Umbilical cord (tissue), 2 donors: ENCODE results near the gene AMN1. TPM values are rescaled to one million over a fixed set of nuclear protein-coding genes. Genes with fewer than 3 reads are reported as not detected.
"Not testable (repeated sequence)": the region's sequence is repeated elsewhere in the genome, so short reads cannot be mapped to it uniquely, and the experiment has no call there.

ENCODE experiments used
- DNase-seq: peaks from one replicate; pipeline ENCODE4 v3.0.0-alpha.2; 2015; ENCODE audit warnings: low spot score
- total RNA-seq: library from RNA; depleted of rRNA; stranded (reverse); fragments of >200 nt; gene quantifications from one replicate; pipeline ENCODE4 v1.2.3, GENCODE V29; 2014; ENCODE audit warnings: low replicate concordance; ENCODE audit not compliant: insufficient read depth

AMN1 gene
- total RNA-seq, 1 donor from 2014 or later: 27.0 TPM

- no peak for DNase-seq
Observed at GRCh38 chr12:31685801-31686200, 43.0 kb downstream of the AMN1 start.

DNA sequence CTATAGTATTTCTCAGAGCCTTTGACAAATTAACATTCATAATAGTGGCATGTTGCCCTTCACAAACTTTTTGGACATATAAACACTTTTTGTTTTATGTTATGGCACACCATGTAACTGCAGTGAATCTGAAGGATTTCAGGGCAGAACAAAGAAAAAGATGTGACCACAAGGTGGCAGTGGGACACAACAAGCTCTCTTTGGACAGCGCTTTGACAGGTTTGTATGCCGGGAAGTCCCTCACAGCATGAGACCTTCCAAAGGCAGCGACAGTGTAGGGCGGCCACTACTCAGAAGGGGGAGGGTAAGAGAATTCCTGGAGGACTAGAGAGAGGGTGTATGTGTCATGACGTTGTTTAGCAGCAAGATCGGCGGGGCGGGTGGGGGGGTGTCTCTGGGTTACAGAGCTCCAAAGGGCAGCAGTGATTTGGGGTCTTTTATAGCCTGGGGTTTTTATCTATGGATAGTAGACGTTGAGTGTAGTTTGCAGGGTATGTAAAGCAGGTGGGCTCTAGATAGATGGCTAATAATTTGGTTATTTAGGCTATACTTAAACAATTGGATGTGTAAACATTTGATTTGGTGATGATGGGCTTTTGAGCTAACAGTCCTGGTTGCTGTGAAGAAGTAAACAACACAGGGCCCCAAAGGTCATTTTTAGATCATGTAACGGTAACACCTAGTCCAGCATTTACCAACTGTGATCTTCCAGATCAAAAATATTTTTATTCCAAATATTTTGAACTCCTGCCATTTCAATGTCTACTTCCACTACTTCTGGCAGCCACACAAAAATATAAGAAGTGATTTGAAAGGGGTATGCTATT lies 46.5 kb downstream of the AMN1 start:
- peak; percentile 53 for DNase-seq

GRCh38 chr12:31672521-31672920 lies 56.3 kb downstream of the AMN1 start:
- no peak for DNase-seq

DNA sequence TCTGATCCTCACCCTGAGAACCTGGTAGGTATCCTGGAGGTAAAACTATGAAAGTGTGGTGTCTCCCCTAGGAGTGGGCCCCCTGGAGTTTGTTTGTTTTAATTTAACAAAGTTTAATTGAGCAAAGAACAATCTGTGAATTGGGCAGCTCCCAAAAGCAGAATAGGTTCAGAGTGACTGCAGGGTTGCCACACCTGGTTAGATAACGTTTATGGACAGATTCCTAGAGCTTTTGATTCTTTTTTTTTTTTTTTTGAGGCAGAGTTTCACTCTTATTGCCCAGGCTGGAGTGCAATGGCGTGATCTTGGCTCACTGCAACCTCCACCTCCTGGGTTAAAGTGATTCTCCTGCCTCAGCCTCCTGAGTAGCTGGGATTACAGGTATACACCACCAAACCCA lies 59.2 kb downstream of the AMN1 start:
- DNase-seq: not testable (repeated sequence)

- DNase-seq: no peak
Observed at GRCh38 chr12:31669020-31669419, 59.8 kb downstream of the AMN1 start.

DNA sequence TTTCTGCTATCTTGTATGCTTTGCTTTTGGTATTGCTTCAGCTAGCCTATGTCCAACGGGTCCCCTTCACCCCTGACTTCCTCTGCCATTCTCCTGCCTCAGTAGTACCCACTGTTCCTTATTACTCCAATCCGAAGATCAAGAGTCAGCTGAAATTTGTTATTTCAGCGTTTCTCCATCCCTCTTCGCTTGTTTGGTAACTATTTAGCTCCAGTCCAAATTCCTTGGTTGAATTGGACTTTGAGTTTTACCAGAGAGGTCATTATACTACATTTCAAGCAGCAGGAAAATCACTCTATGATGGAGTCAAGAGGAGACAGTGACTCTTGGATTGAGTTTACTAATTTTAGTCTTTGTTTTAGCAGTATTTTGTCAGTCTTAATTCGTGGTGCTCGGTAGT lies 64.8 kb downstream of the AMN1 start:
- DNase-seq: no peak

GRCh38 chr12:31663576-31663975 lies 65.2 kb downstream of the AMN1 start:
- no peak for DNase-seq

DNA sequence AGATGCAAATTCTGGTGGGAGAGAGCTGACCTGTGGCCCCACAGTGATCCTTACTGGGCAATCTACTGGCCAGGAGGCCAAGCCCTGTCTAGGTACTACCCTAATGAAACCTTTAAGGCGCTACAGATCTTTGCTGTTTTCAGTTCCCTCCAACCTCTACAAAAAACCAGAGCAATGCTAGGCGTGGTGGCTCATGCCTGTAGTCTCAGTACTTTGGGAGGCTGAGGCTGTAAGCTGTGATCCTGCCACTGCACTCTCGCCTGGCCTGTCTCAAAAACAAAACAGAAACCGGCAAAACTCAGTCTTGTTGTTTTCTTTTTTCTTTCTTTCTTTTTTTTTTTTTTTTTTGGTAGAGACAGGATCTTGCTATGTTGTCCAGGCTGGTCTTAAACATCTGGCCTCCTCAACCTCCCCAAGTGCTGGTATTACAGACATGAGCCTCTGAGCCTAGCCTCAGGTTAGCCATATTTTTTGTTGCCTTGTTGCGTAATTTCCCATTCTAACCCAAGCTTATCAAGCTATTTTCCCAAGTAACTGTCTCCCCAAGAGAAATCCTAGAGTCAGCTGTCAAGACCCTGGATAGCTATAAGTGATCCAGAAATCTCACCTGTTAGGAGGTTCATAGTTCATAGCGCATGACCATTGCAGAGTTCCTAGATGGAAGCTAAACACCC lies 66.5 kb downstream of the AMN1 start:
- no peak for DNase-seq

GRCh38 chr12:31659087-31659942 lies 69.5 kb downstream of the AMN1 start, which contains the start of gene ETFBKMT:
TSS of gene ETFBKMT (plus strand) at chr12:31659688. CDS start at chr12:31661954, 2,266 bp downstream.
- peak; percentile 93 for DNase-seq

GRCh38 chr12:31658471-31659086 lies 70.2 kb downstream of the AMN1 start:
- DNase-seq: peak; percentile 28

- DNase-seq: no peak
Observed at GRCh38 chr12:31655792-31656191, 73.0 kb downstream of the AMN1 start.

DNA sequence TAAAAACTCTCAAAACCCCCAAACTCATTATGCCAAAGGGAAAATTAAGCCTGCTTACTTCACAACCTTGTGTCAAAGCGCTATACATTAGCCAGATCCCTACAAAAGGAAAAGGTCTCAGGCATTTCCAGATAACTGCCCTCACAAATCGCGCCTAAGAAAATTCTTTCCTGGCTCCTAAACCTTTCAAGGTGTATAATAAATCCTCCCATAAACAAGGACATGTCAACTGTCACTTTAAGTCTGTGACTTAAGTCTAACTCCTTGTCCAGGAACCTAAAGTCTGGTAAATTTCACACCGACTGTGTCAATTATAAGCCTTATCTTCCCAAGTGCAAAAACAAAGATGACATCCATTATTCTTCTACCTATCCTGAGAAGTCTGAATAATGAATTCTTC lies 73.6 kb downstream of the AMN1 start:
- peak; percentile 15 for DNase-seq

DNA sequence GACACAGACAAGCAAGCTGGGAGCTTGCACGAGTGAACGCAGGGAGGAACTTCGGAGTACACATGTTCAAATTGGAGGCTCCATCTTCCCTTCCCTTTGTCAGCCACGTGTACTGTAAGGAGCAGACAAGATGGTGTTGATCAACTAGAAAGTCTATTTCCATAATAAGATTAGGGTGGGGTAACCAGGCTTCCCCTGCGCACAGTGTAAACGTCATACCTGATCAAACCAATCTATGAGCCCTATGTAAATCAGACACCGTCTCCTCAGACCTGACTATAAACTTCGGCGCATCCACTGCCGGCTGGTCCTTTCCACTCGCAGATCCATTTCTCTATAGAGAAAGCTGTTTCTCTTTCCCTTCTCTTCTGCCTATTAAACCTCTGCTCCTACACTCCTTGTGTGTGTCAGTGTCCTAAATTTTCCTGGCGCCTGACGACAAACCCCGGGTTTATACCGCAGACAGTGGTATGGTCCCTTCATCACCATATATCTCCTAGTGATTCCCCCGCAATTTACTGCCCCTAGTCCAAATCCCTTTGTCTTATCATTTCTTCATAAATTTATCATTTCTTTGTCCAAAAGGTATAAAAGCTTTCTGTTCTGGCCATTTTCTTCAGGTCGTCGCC lies 76.8 kb downstream of the AMN1 start:
- peak; percentile 62 for DNase-seq

DNA sequence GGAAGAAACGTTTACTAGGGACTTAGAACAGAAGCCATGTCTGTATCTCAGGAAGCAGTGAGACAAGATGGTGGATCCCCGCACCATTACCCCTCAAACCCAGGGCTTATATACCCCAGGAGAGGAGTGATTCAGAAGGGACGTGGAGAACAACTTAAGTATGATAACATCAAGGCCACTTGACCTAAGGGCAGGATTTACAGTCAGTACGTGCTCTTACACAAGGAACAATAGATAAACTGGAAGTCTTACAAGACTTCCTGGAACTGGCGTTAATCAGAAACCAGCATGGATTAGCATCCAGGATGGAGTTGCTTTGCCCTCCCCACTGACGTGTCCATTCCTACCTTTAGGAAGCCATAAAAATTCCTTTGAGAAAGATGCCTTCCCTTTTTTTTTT lies 77.9 kb downstream of the AMN1 start:
- peak; percentile 22 for DNase-seq

DNA sequence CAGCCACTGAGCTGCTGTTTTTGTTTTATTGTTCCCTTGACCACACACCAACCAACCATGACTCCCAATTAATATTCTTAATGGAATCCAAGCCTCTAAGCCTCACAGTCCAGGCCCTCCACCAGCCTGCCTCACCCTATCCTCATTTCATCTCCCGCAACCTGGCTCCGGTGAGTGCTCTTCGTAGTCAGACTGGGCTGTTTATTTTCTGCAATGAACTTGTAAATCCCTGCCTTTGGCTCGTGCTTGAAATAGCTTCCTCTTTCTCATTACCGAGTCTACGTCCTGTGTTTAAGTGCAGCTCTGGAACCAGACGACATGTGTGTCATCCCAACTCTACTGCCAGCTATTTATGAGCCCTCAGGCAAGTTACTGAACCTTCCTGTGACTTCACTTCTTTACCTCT lies 81.7 kb downstream of the AMN1 start:
- DNase-seq: no peak

- no peak for DNase-seq
Observed at GRCh38 chr12:31645924-31646323, 82.9 kb downstream of the AMN1 start.

GRCh38 chr12:31644536-31644935 lies 84.3 kb downstream of the AMN1 start:
- no peak for DNase-seq

DNA sequence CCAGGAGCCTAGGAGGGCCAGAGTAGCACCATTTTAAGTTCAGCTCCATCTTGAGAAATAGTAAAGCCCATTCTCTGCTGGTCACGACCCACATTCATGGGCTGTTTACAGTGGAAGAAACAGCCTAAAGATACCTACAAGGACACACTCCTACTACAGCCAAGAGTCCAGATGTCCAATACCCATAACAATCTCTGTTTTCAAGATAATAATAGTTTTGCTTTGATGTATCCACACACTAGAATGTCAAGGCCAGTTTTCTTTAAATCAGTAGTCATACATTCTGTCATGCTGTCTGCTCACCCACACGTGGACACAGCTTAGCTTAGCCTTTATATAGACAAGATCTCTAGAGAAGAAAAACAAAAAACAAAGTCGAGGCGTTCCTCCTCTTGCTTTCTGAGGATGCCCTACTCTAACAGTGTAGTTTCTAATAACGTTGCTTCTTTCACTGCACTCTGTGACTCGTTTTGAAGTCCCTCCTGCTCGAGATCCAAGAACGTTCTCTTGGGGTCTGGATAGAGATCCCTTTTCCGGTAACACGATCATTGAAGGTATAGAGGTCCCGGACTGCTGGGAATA lies 87.2 kb downstream of the AMN1 start:
- DNase-seq: no peak

- DNase-seq: no peak
Observed at GRCh38 chr12:31634620-31635019, 94.2 kb downstream of the AMN1 start.

DNA sequence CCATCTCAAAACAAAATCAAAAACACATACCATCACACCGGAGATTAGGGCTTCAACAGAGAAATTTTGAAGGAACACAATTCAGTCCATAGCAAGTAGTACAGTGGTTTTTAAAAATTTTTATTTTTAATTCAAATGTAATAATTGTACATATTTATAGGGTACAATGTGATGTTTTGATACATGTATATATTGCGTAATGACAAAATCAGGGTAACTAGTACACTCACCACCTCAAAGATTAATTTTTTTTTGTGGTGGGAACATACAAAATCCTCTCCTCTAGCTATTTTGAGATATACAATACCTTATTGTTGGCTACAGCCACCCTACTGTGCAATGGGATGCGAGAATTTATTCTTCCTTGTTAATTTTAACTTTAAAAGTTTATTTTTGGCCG lies 95.4 kb downstream of the AMN1 start:
- no peak for DNase-seq

DNA sequence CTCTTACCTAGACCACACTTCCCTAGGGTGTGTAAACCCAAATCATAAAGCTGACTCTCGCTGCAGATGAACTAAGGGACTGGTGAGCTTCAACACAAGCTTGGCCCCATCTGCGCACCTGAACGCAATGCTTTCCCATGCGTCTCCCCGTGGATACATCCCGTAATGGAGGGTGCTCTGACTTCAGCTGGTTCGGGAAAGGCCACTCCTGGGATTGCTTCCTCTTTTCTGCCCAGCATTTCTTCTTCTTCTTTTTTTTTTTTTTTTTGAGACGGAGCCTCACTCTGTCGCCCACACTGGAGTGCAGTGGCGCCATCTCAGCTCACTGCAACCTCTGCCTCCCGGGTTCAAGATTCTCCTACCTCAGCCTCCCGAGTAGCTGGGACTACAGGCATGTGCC lies 97.0 kb downstream of the AMN1 start:
- DNase-seq: no peak
